Right atrium auricular region (tissue), 2 donors: ENCODE data around the gene NDUFB8. TPM values are rescaled to one million over a fixed set of nuclear protein-coding genes. Genes with fewer than 3 reads are reported as not detected.

ENCODE experiments used
- DNase-seq: peaks from one replicate; pipeline ENCODE4 v3.0.0-alpha.2; 2019; ENCODE audit warnings: low spot score
- H3K27ac ChIP-seq, 2 donors: fragments of 200-600 bp; sonication (generic); 1 replicate in 1 of 2; 2 replicates in 1 of 2; pipeline ENCODE4 v1.5.1; 2016 to 2019
- H3K27me3 ChIP-seq, 2 donors: fragments of 200-600 bp; sonication (generic); one replicate each; pipeline versions ENCODE4 v1.5.1 to v1.6.0; 2017 to 2019
- H3K36me3 ChIP-seq: fragments of 200-600 bp; sonication (generic); one replicate; pipeline ENCODE4 v1.5.1; 2016
- H3K4me1 ChIP-seq, 2 donors: fragments of 200-600 bp; sonication (generic); one replicate each; pipeline versions ENCODE4 v1.5.1 to v1.6.0; 2017 to 2019
- H3K4me3 ChIP-seq, 2 donors: fragments of 200-600 bp; sonication (generic); 1 replicate in 1 of 2; 2 replicates in 1 of 2; pipeline ENCODE4 v1.5.1; 2017 to 2019; ENCODE audit warnings: mild to moderate bottlenecking in 1 of 2, moderate library complexity in 1 of 2
- H3K9me3 ChIP-seq, 2 donors: fragments of 200-600 bp; sonication (generic); one replicate each; pipeline ENCODE4 v1.5.1; 2019
- total RNA-seq, 2 donors: library from RNA; depleted of rRNA; stranded (reverse); fragments of >200 nt; gene quantifications; one replicate each; pipeline ENCODE4 v1.1.0, GENCODE V29; 2016
- TF ChIP-seq, protein P1 (sequence below), 2 donors: fragments of 200-600 bp; sonication (generic); IDR thresholded peaks; one replicate each; pipeline ENCODE4 v1.5.1; 2019; ENCODE audit warnings: antibody characterized with exemption in 2 of 2

The NDUFB8 gene
- total RNA-seq, 2 donors from 2014 or later: 355 to 361 TPM

DNA sequence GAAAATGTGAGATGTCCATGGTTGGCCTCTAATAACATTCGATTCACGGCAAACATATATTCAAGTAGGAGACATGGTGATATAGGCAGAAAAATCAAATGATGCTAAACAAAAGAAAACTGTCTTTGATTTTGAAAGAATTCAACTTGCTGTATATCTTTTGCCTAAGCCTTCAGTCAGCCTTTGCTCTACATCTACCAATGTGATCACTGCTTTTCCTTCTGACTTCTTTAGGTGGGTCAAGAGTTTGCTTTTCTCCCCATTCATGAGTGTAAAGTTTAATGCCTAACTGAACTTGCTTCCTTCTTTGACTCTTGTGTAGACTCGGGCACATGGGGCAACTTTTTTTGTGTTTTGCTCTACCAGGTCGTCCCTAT lies 5.7 kb upstream of the NDUFB8 start:
- peaks cover 13% of the 10 kb centered on the region for H3K36me3 ChIP-seq
- H3K27me3 ChIP-seq: no peaks in the 10 kb centered on the region

DNA sequence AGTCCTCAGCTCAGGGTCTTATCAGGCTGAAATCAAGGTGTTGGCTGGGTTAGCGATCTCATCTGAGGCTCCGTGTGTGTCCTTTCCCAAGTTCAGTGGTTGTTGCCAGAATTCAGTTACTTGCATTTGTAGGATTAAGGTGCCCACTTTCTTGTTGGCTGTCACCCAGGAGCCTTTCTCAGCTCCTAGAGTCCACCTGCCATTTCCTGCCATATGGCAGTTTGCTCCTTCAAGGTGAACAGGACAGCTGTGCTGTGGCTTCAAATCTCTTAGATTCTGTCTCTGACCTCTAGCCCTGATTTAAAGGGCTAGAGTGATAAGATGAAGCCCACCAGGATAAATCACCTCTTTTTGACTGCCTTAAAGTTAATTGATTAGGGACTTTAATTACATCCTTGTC lies 5.1 kb upstream of the NDUFB8 start:
- Histone ChIP-seq H3K4me3 (no peak overlapping the region), H3K27me3 (no peaks in the 10 kb centered on the region), H3K36me3 (peaks cover 9% of the 10 kb centered on the region), H3K9me3 (no peaks in the 10 kb centered on the region), H3K27ac (no peak overlapping the region), H3K4me1 (peaks cover 0 to 32% of the 10 kb centered on the region in 2 donors)
- no peak for DNase-seq
- TF ChIP-seq, protein P1, sequence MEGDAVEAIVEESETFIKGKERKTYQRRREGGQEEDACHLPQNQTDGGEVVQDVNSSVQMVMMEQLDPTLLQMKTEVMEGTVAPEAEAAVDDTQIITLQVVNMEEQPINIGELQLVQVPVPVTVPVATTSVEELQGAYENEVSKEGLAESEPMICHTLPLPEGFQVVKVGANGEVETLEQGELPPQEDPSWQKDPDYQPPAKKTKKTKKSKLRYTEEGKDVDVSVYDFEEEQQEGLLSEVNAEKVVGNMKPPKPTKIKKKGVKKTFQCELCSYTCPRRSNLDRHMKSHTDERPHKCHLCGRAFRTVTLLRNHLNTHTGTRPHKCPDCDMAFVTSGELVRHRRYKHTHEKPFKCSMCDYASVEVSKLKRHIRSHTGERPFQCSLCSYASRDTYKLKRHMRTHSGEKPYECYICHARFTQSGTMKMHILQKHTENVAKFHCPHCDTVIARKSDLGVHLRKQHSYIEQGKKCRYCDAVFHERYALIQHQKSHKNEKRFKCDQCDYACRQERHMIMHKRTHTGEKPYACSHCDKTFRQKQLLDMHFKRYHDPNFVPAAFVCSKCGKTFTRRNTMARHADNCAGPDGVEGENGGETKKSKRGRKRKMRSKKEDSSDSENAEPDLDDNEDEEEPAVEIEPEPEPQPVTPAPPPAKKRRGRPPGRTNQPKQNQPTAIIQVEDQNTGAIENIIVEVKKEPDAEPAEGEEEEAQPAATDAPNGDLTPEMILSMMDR (IDR thresholded peaks at IDR 0.05): no peak

More for the DNA sequence above, 5.7 kb upstream of the NDUFB8 start:
- TF ChIP-seq, protein P1 (IDR thresholded peaks at IDR 0.05): no peak
- Histone ChIP-seq H3K9me3 (no peaks in the 10 kb centered on the region), H3K4me1 (peaks cover 0 to 28% of the 10 kb centered on the region in 2 donors), H3K27ac (peak overlapping the region; percentile 70 to 73), H3K4me3 (peak overlapping the region; percentile 65 to 72)
- no peak for DNase-seq

GRCh38 chr10:100531761-100532160 lies 2.1 kb upstream of the NDUFB8 start:
- Histone ChIP-seq H3K36me3 (peaks cover 5% of the 10 kb centered on the region), H3K4me1 (peaks cover 0 to 38% of the 10 kb centered on the region in 2 donors), H3K4me3 (no peak overlapping the region), H3K9me3 (no peaks in the 10 kb centered on the region), H3K27me3 (no peaks in the 10 kb centered on the region), H3K27ac (no peak overlapping the region)
- no peak for DNase-seq
- TF ChIP-seq, protein P1 (IDR thresholded peaks at IDR 0.05): no peak

DNA sequence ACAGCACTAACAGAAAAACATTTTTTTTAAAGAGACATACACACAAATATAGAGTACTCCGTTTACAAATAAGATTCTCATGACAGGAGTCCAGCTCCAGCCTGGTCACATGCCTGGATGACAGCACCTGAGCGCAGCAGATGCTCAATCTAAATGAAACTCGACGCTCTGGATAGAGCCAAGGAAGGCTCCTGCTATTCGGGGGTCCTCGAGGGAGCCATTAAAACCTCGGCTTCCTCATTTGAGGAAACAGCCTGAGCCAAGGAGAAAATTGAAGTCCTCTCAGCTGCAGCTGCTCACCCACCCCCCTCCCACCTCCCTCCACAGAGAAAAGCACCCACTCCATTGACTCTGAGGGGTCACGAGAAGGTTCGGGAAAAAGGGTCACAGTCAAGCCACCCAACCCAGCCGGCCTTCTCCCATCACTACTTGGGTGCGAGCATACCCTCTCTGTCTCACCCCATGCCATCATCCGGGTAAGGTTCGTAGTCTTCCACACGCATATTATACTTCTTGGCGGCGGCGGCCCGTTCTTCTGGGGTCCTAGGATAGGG lies 673 bp downstream of the NDUFB8 start:
- H3K4me1 ChIP-seq: peaks cover 0 to 25% of the 10 kb centered on the region in 2 donors
- DNase-seq: no peak
- peak overlapping the region; percentile 88 to 91 for H3K27ac ChIP-seq
- TF ChIP-seq, protein P1 (IDR thresholded peaks at IDR 0.05): no peak
- H3K9me3 ChIP-seq: no peaks in the 10 kb centered on the region
- peaks cover 32% of the 10 kb centered on the region for H3K36me3 ChIP-seq
- no peaks in the 10 kb centered on the region for H3K27me3 ChIP-seq
- H3K4me3 ChIP-seq: peak overlapping the region; percentile 81 to 91

GRCh38 chr10:100528123-100528886 lies 1.4 kb downstream of the NDUFB8 start:
- Histone ChIP-seq H3K27ac (peak overlapping the region; percentile 88 to 91), H3K36me3 (peaks cover 39% of the 10 kb centered on the region), H3K4me3 (peak overlapping the region; percentile 81 to 91), H3K4me1 (peaks cover 0 to 25% of the 10 kb centered on the region in 2 donors), H3K27me3 (no peaks in the 10 kb centered on the region), H3K9me3 (no peaks in the 10 kb centered on the region)
- DNase-seq: no peak
- TF ChIP-seq, protein P1 (IDR thresholded peaks at IDR 0.05): no peak
